Left lobe of liver (tissue), 2 donors: ENCODE data around the gene MACROD1. TPM values are rescaled to one million over a fixed set of nuclear protein-coding genes. Genes with fewer than 3 reads are reported as not detected.
"Not testable (repeated sequence)": the region's sequence is repeated elsewhere in the genome, so short reads cannot be mapped to it uniquely, and the experiment has no call there.

Experiments used
- ATAC-seq: fragments of 200-7000 bp; cut with Tn5 transposase; one replicate; pipeline ENCODE4 v1.9.1; 2020; ENCODE audit warnings: mild to moderate bottlenecking, moderate library complexity
- DNase-seq: peaks from one replicate; pipeline ENCODE4 v3.0.0-alpha.2; 2020; ENCODE audit warnings: low spot score
- total RNA-seq: library from RNA; stranded (reverse); gene quantifications from one replicate; pipeline ENCODE4 v1.2.1, GENCODE V29; 2021
- donor health status: DM: no; HTN: no; CAD: no; lungs with moderate emphysema.
- donor health status: DM: no; HTN: yes; CAD: no.

The MACROD1 gene
- total RNA-seq, 1 donor from 2014 or later, result 35.2 TPM

GRCh38 chr11:64185693-64186491, 20.0 kb upstream of the MACROD1 start, which contains the start of gene STIP1:
STIP1 (plus strand) TSS chr11:64186171; CDS start chr11:64186262, 91 bp downstream.
- ATAC-seq (peak; percentile 84), DNase-seq (peak; percentile 99)

GRCh38 chr11:64185175-64185692, 19.3 kb upstream of the MACROD1 start:
- ATAC-seq (peak; percentile 63), DNase-seq (peak; percentile 88)

GRCh38 chr11:64183890-64184289, 18.0 kb upstream of the MACROD1 start:
- no peak for ATAC-seq
- DNase-seq, result no peak

GRCh38 chr11:64181506-64182411, 15.8 kb upstream of the MACROD1 start:
- ATAC-seq (no peak), DNase-seq (peak; percentile 56)

GRCh38 chr11:64180891-64181290, 15.0 kb upstream of the MACROD1 start:
- DNase-seq (no peak), ATAC-seq (no peak)

GRCh38 chr11:64178951-64179639, 13.2 kb upstream of the MACROD1 start:
- ATAC-seq (no peak), DNase-seq (no peak)

GRCh38 chr11:64178203-64178602, 12.3 kb upstream of the MACROD1 start:
- DNase-seq (no peak), ATAC-seq (no peak)

GRCh38 chr11:64176751-64177150, 10.8 kb upstream of the MACROD1 start:
- ATAC-seq, result no peak
- no peak for DNase-seq

GRCh38 chr11:64173616-64174355, 7.9 kb upstream of the MACROD1 start:
- ATAC-seq, result no peak
- DNase-seq, result no peak

GRCh38 chr11:64170419-64170818, 4.5 kb upstream of the MACROD1 start:
- ATAC-seq, result no peak
- DNase-seq, result no peak

- ATAC-seq (peak; percentile 3), DNase-seq (no peak)
These were observed 452 bp downstream of the MACROD1 start for GRCh38 chr11:64165481-64165841.

GRCh38 chr11:64164392-64165312, 1.3 kb downstream of the MACROD1 start:
- DNase-seq (peak; percentile 93), ATAC-seq (peak; percentile 72)

GRCh38 chr11:64163951-64164350, 2.0 kb downstream of the MACROD1 start:
- no peak for ATAC-seq
- no peak for DNase-seq

GRCh38 chr11:64162769-64163168, 3.1 kb downstream of the MACROD1 start:
- DNase-seq, ATAC-seq: not testable (repeated sequence)

- no peak for DNase-seq
- no peak for ATAC-seq
These were observed 4.9 kb downstream of the MACROD1 start for GRCh38 chr11:64161037-64161436.

GRCh38 chr11:64157631-64158394, 8.1 kb downstream of the MACROD1 start:
- ATAC-seq (no peak), DNase-seq (no peak)

GRCh38 chr11:64156235-64157011, 9.5 kb downstream of the MACROD1 start:
- DNase-seq, result no peak
- peak; percentile 20 for ATAC-seq

GRCh38 chr11:64153812-64154211, 12.1 kb downstream of the MACROD1 start:
- ATAC-seq (no peak), DNase-seq (no peak)
